Fibroblast of skin of scalp (primary cell): ENCODE measurements around the gene SDHB.

ENCODE experiments used
- DNase-seq: peaks from one replicate; pipeline ENCODE4 v3.0.0-alpha.2; 2013

SDHB gene

DNA sequence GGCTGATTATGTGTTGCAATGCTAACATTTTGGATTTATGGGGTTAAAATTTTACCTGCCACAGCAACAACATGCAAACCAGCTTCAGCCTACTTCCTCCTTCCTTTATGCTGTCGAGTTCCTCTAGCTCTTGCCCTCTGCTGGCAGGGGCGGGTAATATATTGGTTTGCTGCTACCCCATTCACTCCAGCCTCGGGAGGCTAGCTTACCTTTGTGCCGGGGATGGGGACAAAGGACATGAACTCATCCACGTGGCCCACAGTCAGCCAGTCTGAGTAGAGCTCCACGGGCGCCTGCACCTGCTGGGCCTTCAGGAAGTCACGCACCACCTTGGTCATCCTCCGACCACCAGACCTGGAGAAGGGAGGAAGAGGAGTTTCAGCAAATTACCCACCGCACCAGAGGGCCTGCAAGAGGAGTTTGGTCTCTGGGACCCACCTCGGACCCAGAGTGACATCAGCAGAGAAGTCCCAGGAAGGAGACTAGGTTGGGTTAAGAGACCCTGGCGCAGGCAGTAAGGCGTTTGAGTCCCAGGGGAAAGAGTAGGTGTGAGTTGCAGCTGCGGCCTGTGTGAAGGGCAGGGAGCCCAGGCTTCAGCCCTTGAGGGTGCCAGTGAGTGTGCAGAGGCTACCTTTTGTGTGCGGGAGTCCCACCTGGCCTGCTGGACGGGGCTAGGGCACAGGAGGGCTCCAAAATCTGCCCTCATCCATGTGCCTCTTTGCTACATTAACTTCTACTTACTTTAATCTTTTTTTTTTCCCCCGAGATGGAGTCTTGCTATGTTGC, 21.8 kb upstream of the SDHB start:
- peak; percentile 6 for DNase-seq

DNA sequence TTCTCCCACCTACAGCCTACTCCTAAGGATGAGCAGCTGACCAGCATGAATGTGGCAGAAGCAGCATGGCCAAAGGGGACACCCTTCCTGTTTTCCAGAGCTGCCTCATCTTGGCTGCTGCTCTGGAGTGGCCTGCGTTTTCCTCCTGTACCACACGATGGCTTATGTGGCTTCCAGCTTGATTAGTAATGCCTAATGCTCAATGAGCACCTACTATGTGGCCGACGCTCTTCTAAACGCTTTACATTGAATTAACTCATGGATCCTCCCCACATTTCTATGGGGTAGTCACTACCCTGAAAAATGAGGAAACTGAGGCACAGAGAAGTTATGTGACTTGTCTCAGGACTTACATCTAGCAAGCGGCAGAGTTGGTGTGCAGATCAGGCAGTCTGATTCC, 18.0 kb upstream of the SDHB start:
- DNase-seq: no peak

GRCh38 chr1:17070163-17070525, 16.3 kb upstream of the SDHB start:
- DNase-seq: no peak

- DNase-seq: no peak
Observed at GRCh38 chr1:17069452-17070162, 15.8 kb upstream of the SDHB start.

DNA sequence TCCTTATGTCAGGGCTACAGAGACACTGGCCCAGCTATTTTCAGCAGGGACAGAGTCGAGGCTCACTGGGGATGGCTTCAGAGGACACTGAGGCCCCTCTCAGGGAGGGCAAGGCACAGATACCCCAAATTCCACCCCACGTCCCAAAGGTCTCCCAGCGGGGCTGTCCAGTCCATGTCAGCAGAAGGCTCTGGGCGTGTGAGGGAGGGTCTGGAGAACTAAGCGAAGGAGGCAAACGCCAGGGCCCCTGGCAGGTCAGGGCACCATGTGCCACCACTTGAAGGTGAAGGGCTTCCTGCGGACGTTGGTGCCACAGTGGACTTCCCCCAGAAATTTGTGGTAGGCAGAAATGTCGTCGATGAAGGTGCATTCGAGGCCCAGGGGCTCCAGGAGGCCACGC, 15.0 kb upstream of the SDHB start:
- no peak for DNase-seq

DNA sequence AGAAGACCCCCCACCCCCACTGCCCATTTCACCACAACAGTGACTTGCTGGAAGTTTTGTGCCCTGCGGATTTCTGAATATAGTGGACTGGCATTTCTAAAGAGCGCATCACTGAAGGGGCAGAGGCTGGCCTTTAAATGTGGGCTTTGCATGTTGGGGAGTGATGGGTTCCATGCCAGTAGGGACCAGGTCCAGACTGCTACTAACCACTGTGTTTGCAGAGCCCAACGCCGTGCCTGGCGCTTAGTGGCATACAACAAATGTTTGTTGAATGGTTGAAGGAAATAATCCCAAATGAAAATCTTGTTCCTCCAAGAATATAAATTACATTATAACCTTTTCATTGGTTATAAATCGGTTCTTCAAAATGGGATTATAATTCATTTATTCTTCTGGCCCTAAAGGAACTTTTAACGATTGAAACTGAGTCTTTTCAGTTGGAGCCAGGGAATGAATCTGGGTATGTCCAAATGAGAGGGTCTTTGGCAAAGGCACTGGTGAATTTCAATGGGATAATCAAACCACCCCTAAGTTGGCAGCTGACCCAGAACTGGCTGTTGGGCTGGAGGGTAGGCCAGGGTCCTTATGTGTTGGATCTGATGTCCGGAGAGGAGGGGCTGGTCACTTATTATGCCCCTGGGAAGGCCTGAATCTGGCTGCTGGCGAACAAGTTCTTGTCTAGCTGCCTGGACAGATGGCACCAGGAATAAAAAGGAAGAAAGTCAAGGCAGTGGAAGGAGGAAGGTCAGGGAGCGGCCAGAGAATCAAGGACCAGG, 13.8 kb upstream of the SDHB start:
- DNase-seq: no peak

- DNase-seq: no peak
Observed at GRCh38 chr1:17067069-17067426, 13.2 kb upstream of the SDHB start.

GRCh38 chr1:17066361-17067068, 12.7 kb upstream of the SDHB start:
- DNase-seq: no peak

- DNase-seq: no peak
Observed at GRCh38 chr1:17065666-17066065, 11.8 kb upstream of the SDHB start.

- DNase-seq: peak; percentile 14
Observed at GRCh38 chr1:17062751-17063150, 8.9 kb upstream of the SDHB start.

DNA sequence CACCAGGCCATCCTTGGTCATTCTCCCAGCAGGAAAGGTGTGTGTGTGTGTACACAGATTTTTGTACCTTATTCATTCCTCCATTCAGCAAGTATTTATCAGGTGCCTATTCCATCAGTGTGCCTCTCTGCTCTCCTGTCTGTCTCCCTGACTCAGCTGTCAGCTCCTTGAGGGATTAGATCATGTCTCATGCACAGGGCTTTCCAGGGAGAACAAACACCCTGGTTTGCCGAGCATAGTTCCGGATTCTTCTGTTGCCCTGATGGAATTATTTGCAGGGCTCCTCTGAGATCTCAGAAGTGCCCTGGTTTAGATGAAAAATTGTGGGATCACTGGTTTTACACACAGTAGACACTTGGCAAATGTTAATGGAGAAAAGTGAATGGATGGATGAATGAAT, 8.1 kb upstream of the SDHB start:
- DNase-seq: no peak

DNA sequence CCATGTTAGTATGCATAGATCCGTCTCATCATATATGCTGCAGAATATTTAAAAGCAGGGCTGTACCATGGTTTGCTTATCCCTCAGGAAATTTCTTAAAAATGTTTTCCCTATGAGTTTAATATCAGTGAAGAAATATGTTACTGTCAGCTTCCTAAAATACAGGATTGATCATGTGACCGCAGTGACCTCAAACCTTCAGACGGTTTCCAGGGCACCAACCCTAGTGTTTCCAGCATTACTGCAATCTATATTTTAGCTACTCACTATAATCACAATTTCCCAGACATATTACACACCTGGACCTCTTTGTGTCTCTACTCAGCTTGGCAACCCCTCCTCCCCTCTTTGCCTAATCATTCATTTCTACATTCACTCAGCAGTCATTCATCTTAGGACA, 7.7 kb upstream of the SDHB start:
- DNase-seq: no peak

GRCh38 chr1:17060306-17060749, 6.5 kb upstream of the SDHB start:
- no peak for DNase-seq

DNA sequence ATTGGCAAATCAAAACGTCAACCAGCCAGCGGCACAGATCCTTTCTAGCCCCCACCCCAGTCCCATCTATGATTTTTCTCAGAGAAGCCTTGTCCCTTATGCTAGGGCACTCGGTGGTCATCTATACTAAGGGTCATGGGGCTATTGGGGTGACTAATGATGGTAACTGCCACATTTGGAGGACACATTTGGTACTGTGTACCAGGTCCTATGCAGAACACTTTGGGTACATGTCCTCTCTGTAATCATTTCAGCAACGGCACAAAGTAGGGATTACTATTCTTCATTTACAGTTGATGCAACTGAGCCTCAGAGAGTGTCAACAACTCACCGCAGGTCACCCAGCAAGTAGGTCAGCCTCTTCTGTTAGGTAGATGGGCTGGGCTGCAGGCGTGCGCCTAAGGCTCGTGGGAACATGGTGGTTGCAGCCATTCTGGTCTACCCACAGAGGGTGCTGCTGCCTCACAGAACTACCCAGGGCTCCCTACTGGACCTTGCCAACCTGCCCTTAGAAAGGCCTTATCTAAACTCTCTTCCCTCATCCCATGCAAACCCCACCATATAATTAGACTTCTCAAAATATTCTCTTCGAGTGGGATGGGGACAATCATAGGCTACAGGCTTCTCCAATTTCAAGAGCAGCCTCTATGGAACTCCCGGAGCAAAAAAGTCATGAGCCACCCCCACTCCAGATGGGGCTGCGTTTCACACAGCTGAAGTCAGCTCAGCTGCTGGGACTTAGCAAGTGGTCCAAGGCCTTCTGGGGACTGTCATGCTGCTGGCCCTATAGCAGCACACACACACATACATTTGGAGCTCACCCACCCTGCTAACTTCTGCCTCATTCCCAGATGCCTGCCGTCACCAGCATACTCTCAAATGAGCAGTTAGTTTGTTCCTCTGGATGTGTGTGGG, 5.8 kb upstream of the SDHB start:
- DNase-seq: peak; percentile 69

DNA sequence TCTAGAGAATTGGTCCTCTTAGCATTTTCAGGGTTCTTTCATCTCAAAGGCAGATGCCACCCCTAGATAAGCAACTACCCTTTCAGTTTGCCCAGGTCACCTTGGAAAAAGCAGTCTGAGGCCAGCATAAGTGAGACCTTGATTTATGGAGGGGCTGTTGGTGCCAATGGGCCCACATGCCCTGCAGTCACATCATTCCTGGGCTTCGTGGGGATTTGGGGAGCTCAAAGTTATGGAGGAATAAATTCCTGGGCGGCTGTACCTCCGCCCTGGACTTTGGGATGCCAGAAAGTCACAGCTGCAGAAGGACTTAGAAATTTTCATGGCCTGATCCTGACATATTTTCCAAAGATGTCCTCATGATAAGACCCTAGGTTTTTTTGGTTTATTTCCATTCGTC, 2.7 kb upstream of the SDHB start:
- no peak for DNase-seq

DNA sequence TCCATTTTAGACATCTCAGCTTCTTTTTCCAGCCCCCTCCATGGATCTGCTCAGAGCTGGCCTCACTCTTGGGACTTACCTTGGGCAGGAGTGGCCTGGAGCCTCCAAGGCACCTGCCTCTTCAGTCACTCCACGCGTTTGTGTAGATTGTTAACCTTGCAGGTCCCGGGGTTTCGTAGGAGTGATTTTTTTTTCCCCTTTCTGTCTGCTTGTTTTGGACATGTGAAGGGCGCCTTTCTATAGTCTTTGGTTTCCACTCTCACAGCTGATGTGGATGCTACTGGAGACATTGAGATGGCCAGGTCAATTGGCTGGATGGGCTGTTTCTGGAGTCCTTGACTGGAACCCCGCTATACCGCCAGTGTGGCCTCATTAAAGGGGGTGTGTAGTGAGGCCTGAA, 2.0 kb upstream of the SDHB start:
- DNase-seq: no peak

- DNase-seq: no peak
Observed at GRCh38 chr1:17053086-17053684, 647 bp downstream of the SDHB start.

GRCh38 chr1:17052641-17053040, 1.2 kb downstream of the SDHB start:
- no peak for DNase-seq

DNA sequence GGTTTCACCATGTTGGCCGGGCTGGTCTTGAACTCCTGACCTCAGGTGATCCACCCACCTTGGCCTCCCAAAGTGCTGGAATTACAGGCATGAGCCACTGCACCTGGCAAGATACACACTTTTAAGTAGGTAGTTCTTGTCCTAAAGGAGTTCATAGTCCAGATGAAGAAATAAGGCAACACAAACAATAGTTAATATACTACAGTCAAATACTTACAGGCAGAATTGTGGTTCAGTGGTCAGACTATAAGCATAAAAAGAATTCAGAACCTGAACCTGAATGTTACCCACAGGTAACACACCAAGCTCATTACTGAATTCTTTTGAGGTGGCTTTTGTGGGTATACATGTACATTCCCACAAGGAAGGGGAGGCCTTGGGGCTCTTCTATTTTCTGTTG, 1.8 kb downstream of the SDHB start:
- DNase-seq: no peak

- no peak for DNase-seq
Observed at GRCh38 chr1:17047924-17048323, 5.9 kb downstream of the SDHB start.

GRCh38 chr1:17046334-17046657, 7.5 kb downstream of the SDHB start:
- no peak for DNase-seq
